Keratinocyte (primary cell): ENCODE data around the gene HNRNPM. TPM values are rescaled to one million over a fixed set of nuclear protein-coding genes. Genes with fewer than 3 reads are reported as not detected.

ENCODE experiments used
- DNase-seq: peaks from one replicate; pipeline ENCODE4 v3.0.0-alpha.2; 2011; ENCODE audit warnings: low read depth, missing footprints, low spot score
- FAIRE-seq: peaks from 2 replicates; lab custom pipeline; 2011; peaks lifted over from hg19 to GRCh38; lab: Jason Lieb, UNC
- H2AFZ ChIP-seq: 2 replicates; pipeline ENCODE4 v1.6.0; 2012; ENCODE audit warnings: low read length, control low read depth, inconsistent platforms; ENCODE audit not compliant: control insufficient read depth
- H3K27ac ChIP-seq: 2 replicates; pipeline ENCODE4 v1.5.1; 2011; ENCODE audit warnings: low read length; ENCODE audit not compliant: control insufficient read depth, insufficient read depth
- H3K27me3 ChIP-seq: 3 replicates; pipeline ENCODE4 v1.6.0; 2011; ENCODE audit warnings: low read length; ENCODE audit not compliant: control insufficient read depth, insufficient read depth; ENCODE audit errors: extremely low read depth
- H3K36me3 ChIP-seq, 2 experiments: 2 replicates in 1 of 2; 3 replicates in 1 of 2; pipeline ENCODE4 v1.5.1; 2011; ENCODE audit warnings: low read length in 2 of 2, mild to moderate bottlenecking in 1 of 2; ENCODE audit not compliant: control insufficient read depth in 2 of 2, insufficient read depth in 2 of 2; ENCODE audit errors: extremely low read depth in 1 of 2
- H3K4me1 ChIP-seq: 3 replicates; pipeline ENCODE4 v1.5.1; 2011; ENCODE audit warnings: low read length; ENCODE audit not compliant: control insufficient read depth, insufficient read depth; ENCODE audit errors: extremely low read depth
- H3K4me2 ChIP-seq: 3 replicates; pipeline ENCODE4 v1.6.0; 2011; ENCODE audit warnings: low read depth, low read length; ENCODE audit not compliant: control insufficient read depth, insufficient read depth; ENCODE audit errors: extremely low read depth
- H3K4me3 ChIP-seq, 3 experiments: fragments of 200-600 bp in 1 of 3; sonication (generic) in 1 of 3; 2 replicates in 2 of 3; 3 replicates in 1 of 3; pipeline ENCODE4 v1.5.1; 2011 to 2016; ENCODE audit warnings: low read length in 3 of 3, mild to moderate bottlenecking in 3 of 3, control low read depth in 2 of 3, inconsistent platforms in 1 of 3, low read depth in 1 of 3, mixed read lengths in 1 of 3, mixed run types in 1 of 3, moderate library complexity in 1 of 3; ENCODE audit not compliant: control insufficient read depth in 2 of 3, insufficient read depth in 2 of 3; ENCODE audit errors: extremely low read depth in 1 of 3
- H3K79me2 ChIP-seq: 2 replicates; pipeline ENCODE4 v1.6.0; 2012; ENCODE audit warnings: low read length; ENCODE audit not compliant: control insufficient read depth, insufficient read depth
- H3K9ac ChIP-seq: 3 replicates; pipeline ENCODE4 v1.6.0; 2011; ENCODE audit warnings: low read length; ENCODE audit not compliant: control insufficient read depth, insufficient read depth; ENCODE audit errors: extremely low read depth
- H3K9me1 ChIP-seq: 3 replicates; pipeline ENCODE4 v1.6.0; 2011; ENCODE audit warnings: low read length; ENCODE audit not compliant: control insufficient read depth, insufficient read depth; ENCODE audit errors: extremely low read depth
- H3K9me3 ChIP-seq: 2 replicates; pipeline ENCODE4 v1.5.1; 2012; ENCODE audit warnings: low read depth, low read length; ENCODE audit not compliant: control insufficient read depth
- H4K20me1 ChIP-seq: 3 replicates; pipeline ENCODE4 v1.6.0; 2011; ENCODE audit warnings: low read length; ENCODE audit not compliant: control insufficient read depth, insufficient read depth; ENCODE audit errors: extremely low read depth
- EZH2 ChIP-seq: IDR thresholded peaks from one replicate; pipeline ENCODE4 v1.6.1; 2012; ENCODE audit warnings: inconsistent platforms, mild to moderate bottlenecking, low read length, moderate library complexity
- dilution Hi-C: fragments of 300-500 bp; cut with MboI; formaldehyde crosslinking; loops from one replicate; pipeline ENCODE4 v1.7.0; 2020; ENCODE audit warnings: low sequenced_read_pairs; ENCODE audit not compliant: extremely low pct_ligation_motif_present
- polyA plus RNA-seq, 5 experiments: library from polyadenylated mRNA; depleted of rRNA in 3 of 5; stranded (reverse) in 3 of 5; stranded (forward) in 1 of 5; unstranded in 1 of 5; fragments of >200 nt; gene quantifications; 1 replicate in 1 of 5; 2 replicates in 3 of 5; 3 replicates in 1 of 5; pipeline versions ENCODE4 v1.2.1 to v1.2.3, GENCODE V29; 2011 to 2012; ENCODE audit warnings: missing spikeins in 2 of 5, low read depth in 1 of 5, low replicate concordance in 1 of 5
- TF ChIP-seq, protein P1 (sequence below), 3 experiments: IDR thresholded peaks in 1 of 3; conservative IDR thresholded peaks in 1 of 3; optimal IDR thresholded peaks in 1 of 3; 2 replicates in 2 of 3; 3 replicates in 1 of 3; pipeline versions ENCODE3 to v1.5.1; 2011; ENCODE audit warnings: low read length in 3 of 3, mild to moderate bottlenecking in 3 of 3, moderate library complexity in 2 of 3, control low read depth in 1 of 3, inconsistent platforms in 1 of 3; ENCODE audit not compliant: insufficient read depth in 2 of 3; ENCODE audit errors: extremely low read depth in 1 of 3

The HNRNPM gene
- polyA plus RNA-seq, 1 donor (not counting 4 experiments of a cell fraction or from before 2014, with no cell fraction given) = 126 TPM

DNA sequence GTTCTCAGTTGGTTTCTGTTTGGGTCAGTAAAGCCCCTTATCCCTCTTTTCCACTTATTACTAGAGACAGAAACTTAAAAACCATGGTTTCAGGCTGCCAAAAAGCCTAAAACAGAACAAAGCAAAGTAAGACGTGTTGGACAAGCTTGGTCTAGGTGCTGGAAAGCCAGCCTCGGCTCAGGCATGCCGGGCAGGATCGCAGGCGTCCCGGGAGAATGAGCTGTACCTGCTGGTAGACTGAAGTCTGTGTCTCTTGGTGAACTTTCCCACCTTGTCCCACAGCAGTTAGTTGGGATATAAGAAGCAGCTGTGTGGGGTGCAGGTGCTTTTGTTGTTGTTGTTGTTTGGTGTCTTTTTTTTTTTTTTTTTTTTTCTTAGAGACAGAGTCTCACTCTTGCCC, 36.8 kb downstream of the HNRNPM start:
- Histone ChIP-seq H3K4me1 (peaks cover 18% of the 10 kb centered on the region), H3K9me1 (peaks cover 4% of the 10 kb centered on the region), H3K27me3 (no peaks in the 10 kb centered on the region), H4K20me1 (peaks cover 23% of the 10 kb centered on the region), H3K9me3 (no peaks in the 10 kb centered on the region), H2AFZ (no peak overlapping the region), H3K4me3 (no peak overlapping the region), H3K79me2 (peaks cover 55% of the 10 kb centered on the region), H3K9ac (peak overlapping the region; percentile 13), H3K36me3 (peaks cover 30 to 33% of the 10 kb centered on the region in 2 experiments), H3K27ac (peak overlapping the region; percentile 10), H3K4me2 (peak overlapping the region; percentile 17)
- peak; percentile 74 for FAIRE-seq
- dilution Hi-C loops = no loop called here
- no peak for DNase-seq
- TF ChIP-seq, protein P1, sequence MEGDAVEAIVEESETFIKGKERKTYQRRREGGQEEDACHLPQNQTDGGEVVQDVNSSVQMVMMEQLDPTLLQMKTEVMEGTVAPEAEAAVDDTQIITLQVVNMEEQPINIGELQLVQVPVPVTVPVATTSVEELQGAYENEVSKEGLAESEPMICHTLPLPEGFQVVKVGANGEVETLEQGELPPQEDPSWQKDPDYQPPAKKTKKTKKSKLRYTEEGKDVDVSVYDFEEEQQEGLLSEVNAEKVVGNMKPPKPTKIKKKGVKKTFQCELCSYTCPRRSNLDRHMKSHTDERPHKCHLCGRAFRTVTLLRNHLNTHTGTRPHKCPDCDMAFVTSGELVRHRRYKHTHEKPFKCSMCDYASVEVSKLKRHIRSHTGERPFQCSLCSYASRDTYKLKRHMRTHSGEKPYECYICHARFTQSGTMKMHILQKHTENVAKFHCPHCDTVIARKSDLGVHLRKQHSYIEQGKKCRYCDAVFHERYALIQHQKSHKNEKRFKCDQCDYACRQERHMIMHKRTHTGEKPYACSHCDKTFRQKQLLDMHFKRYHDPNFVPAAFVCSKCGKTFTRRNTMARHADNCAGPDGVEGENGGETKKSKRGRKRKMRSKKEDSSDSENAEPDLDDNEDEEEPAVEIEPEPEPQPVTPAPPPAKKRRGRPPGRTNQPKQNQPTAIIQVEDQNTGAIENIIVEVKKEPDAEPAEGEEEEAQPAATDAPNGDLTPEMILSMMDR (optimal IDR thresholded peaks at IDR 0.05 in 1 of 3, IDR thresholded peaks at IDR 0.05 in 1 of 3, conservative IDR thresholded peaks at IDR 0.05 in 1 of 3; ENCODE audit: extremely low read depth in 1 of 3, insufficient read depth in 2 of 3, low read length in 3 of 3) = no peak
- TF ChIP-seq EZH2 = no peak

DNA sequence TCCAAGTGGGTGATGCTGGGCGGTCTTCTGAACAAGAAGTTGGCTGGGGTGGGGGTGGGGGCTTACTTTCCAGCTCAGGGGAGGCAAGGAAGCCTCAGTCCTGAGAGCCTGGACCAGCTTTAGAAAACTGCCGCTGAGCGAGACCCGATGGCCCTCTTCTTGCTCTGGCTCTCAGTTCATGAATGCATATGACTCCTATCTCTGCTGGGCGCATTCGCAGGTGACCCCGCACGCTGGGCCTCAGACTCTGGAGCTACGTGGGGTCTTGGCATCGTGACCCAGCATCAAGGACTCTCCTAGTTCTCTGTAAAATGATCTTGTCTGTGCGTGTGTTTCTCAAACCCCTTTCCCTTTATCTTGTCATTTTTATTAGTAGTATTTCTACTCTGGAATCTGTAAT, 37.9 kb downstream of the HNRNPM start:
- Histone ChIP-seq H3K9ac (no peak overlapping the region), H3K4me1 (peaks cover 18% of the 10 kb centered on the region), H3K36me3 (peaks cover 38 to 40% of the 10 kb centered on the region in 2 experiments), H4K20me1 (peaks cover 23% of the 10 kb centered on the region), H3K4me3 (no peak overlapping the region), H2AFZ (no peak overlapping the region), H3K27me3 (no peaks in the 10 kb centered on the region), H3K9me1 (peaks cover 4% of the 10 kb centered on the region), H3K4me2 (no peak overlapping the region), H3K27ac (no peak overlapping the region), H3K79me2 (peaks cover 49% of the 10 kb centered on the region), H3K9me3 (no peaks in the 10 kb centered on the region)
- no peak for TF ChIP-seq EZH2
- DNase-seq (no peak), FAIRE-seq (no peak)
- dilution Hi-C loops = no loop called here

DNA sequence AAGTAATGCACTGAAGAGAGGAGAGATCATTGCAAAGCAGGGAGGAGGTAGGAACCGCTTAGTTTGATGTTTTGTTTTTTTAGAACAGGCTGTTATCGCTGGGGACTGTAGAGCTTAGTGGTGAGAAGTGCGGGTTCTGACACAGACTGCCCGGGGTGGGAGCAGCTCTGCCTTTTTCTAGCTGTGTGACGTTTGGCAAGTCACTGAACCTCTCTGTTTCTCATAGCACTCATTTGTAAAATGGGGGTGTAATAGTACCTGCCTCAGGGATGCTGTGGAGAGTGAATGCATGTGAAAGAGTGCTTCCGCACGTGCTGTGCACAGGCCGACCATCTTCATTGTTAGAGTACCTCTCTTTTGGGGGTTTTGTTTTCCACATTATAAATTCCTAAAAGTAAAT, 38.4 kb downstream of the HNRNPM start:
- H3K9me3 ChIP-seq = no peaks in the 10 kb centered on the region
- H3K79me2 ChIP-seq = peaks cover 44% of the 10 kb centered on the region
- FAIRE-seq (no peak), DNase-seq (no peak)
- H3K27me3 ChIP-seq = no peaks in the 10 kb centered on the region
- no peak overlapping the region for H3K4me2 ChIP-seq
- TF ChIP-seq, protein P1 (optimal IDR thresholded peaks at IDR 0.05 in 1 of 3, IDR thresholded peaks at IDR 0.05 in 1 of 3, conservative IDR thresholded peaks at IDR 0.05 in 1 of 3; ENCODE audit: extremely low read depth in 1 of 3, insufficient read depth in 2 of 3, low read length in 3 of 3) = no peak
- no peak for TF ChIP-seq EZH2
- peaks cover 40 to 44% of the 10 kb centered on the region in 2 experiments for H3K36me3 ChIP-seq
- H3K27ac ChIP-seq = no peak overlapping the region
- peaks cover 18% of the 10 kb centered on the region for H3K4me1 ChIP-seq
- H4K20me1 ChIP-seq = peaks cover 20% of the 10 kb centered on the region
- H2AFZ ChIP-seq = no peak overlapping the region
- H3K9me1 ChIP-seq = peaks cover 4% of the 10 kb centered on the region
- dilution Hi-C loops = no loop called here
- no peak overlapping the region for H3K4me3 ChIP-seq
- no peak overlapping the region for H3K9ac ChIP-seq
